ENCODE results near the gene C1RL. TPM values are rescaled to one million over a fixed set of nuclear protein-coding genes. Genes with fewer than 3 reads are reported as not detected.
A peak's percentile ranks its signal among the peaks of the same experiment; 100 is the strongest.

Gene C1RL
- total RNA-seq, 1 experiment from 2014 or later = 43.4 TPM

GRCh38 chr12:7131502-7131866 is 22.5 kb upstream of the C1RL start:
- intact Hi-C loops (cut with micrococcal nuclease; ENCODE audit: unreplicated experiment) = no loop called here
- Mint-ChIP-seq H3K9me3 (ENCODE audit: low read depth, unreplicated experiment) (no peaks in the 10 kb centered on the region), H3K4me3 (ENCODE audit: low read depth, unreplicated experiment) (peak overlapping the region; percentile 97), H3K36me3 (ENCODE audit: insufficient read depth, unreplicated experiment) (peaks cover 64% of the 10 kb centered on the region), H3K27ac (ENCODE audit: unreplicated experiment) (no peak overlapping the region), H3K27me3 (ENCODE audit: unreplicated experiment) (no peaks in the 10 kb centered on the region), H3K4me1 (ENCODE audit: low read depth, unreplicated experiment) (peaks cover 20% of the 10 kb centered on the region)
- BruUV-seq (replicated peaks) = no TSS peak
- CTCF ChIA-PET = interaction anchor here (0.6 to 1.0 kb wide), 2 partner anchors 57 to 829 kb away, joined by 3 to 4 read pairs; no protein-coding TSS in a partner anchor
- TF ChIP-seq CTCF (IDR thresholded peaks at IDR 0.05; ENCODE audit: unreplicated experiment) = no peak
- peak; percentile 4 for DNase-seq

- DNase-seq = peak; percentile 61
These were observed 21.9 kb upstream of the C1RL start for GRCh38 chr12:7130701-7131501.

GRCh38 chr12:7129872-7130691 is 21.1 kb upstream of the C1RL start, which contains the start of gene CLSTN3:
CLSTN3 (plus strand) TSS chr12:7130371; CDS start chr12:7130649, 278 bp downstream.
- Mint-ChIP-seq H3K4me3 (ENCODE audit: low read depth, unreplicated experiment) (peak within 1 kb of the TSS; percentile 97), H3K4me1 (ENCODE audit: low read depth, unreplicated experiment) (peaks cover 20% of the 10 kb centered on the region), H3K9me3 (ENCODE audit: low read depth, unreplicated experiment) (no peaks in the 10 kb centered on the region), H3K36me3 (ENCODE audit: insufficient read depth, unreplicated experiment) (peaks cover 58% of the 10 kb centered on the region), H3K27me3 (ENCODE audit: unreplicated experiment) (no peaks in the 10 kb centered on the region), H3K27ac (ENCODE audit: unreplicated experiment) (peak within 1 kb of the TSS; percentile 97)
- no TSS peak for BruUV-seq (replicated peaks)
- TF ChIP-seq CTCF (IDR thresholded peaks at IDR 0.05; ENCODE audit: unreplicated experiment) = no peak
- CTCF ChIA-PET = interaction anchor here (1.0 kb wide), 1 partner anchor 22 kb away, joined by 3 read pairs; no protein-coding TSS in a partner anchor
- DNase-seq = peak; percentile 82
- intact Hi-C loops (cut with micrococcal nuclease; ENCODE audit: unreplicated experiment) = no loop called here

More at GRCh38 chr12:7130701-7131501, 21.9 kb upstream of the C1RL start:
- CTCF ChIA-PET = interaction anchor here (0.6 to 1.0 kb wide), 3 partner anchors 23 to 830 kb away, joined by 3 to 4 read pairs (median 3); no protein-coding TSS in a partner anchor
- H3K9me3 Mint-ChIP-seq (ENCODE audit: low read depth, unreplicated experiment) = no peaks in the 10 kb centered on the region
- H3K36me3 Mint-ChIP-seq (ENCODE audit: insufficient read depth, unreplicated experiment) = peaks cover 64% of the 10 kb centered on the region
- H3K4me3 Mint-ChIP-seq (ENCODE audit: low read depth, unreplicated experiment) = peak overlapping the region; percentile 97
- H3K4me1 Mint-ChIP-seq (ENCODE audit: low read depth, unreplicated experiment) = peaks cover 20% of the 10 kb centered on the region
- no peak for TF ChIP-seq CTCF (IDR thresholded peaks at IDR 0.05; ENCODE audit: unreplicated experiment)
- intact Hi-C loops (cut with micrococcal nuclease; ENCODE audit: unreplicated experiment) = no loop called here
- H3K27me3 Mint-ChIP-seq (ENCODE audit: unreplicated experiment) = no peaks in the 10 kb centered on the region
- no TSS peak for BruUV-seq (replicated peaks)
- peak overlapping the region; percentile 97 for H3K27ac Mint-ChIP-seq (ENCODE audit: unreplicated experiment)

GRCh38 chr12:7129287-7129871 is 20.4 kb upstream of the C1RL start:
- H3K4me3 Mint-ChIP-seq (ENCODE audit: low read depth, unreplicated experiment) = peak overlapping the region; percentile 97
- TF ChIP-seq CTCF (IDR thresholded peaks at IDR 0.05; ENCODE audit: unreplicated experiment) = no peak
- BruUV-seq (replicated peaks) = TSS peak; percentile 45
- H3K27me3 Mint-ChIP-seq (ENCODE audit: unreplicated experiment) = no peaks in the 10 kb centered on the region
- H3K36me3 Mint-ChIP-seq (ENCODE audit: insufficient read depth, unreplicated experiment) = peaks cover 52% of the 10 kb centered on the region
- H3K9me3 Mint-ChIP-seq (ENCODE audit: low read depth, unreplicated experiment) = no peaks in the 10 kb centered on the region
- intact Hi-C loops (cut with micrococcal nuclease; ENCODE audit: unreplicated experiment) = no loop called here
- DNase-seq = peak; percentile 4
- H3K27ac Mint-ChIP-seq (ENCODE audit: unreplicated experiment) = peak overlapping the region; percentile 97
- CTCF ChIA-PET = no interaction called here
- H3K4me1 Mint-ChIP-seq (ENCODE audit: low read depth, unreplicated experiment) = peaks cover 20% of the 10 kb centered on the region
